GM23338 (cell line): ENCODE results near the gene MECP2.

Experiments
- CREB1 ChIP-seq: fragments of 250-450 bp; sonication (Bioruptor Pico); IDR thresholded peaks from 2 replicates; pipeline ENCODE4 v1.5.0; 2020; ENCODE audit warnings: low read depth, mild to moderate bottlenecking, moderate library complexity
- CTCF ChIP-seq, 2 experiments: fragments of 200-600 bp in 1 of 2; sonication (generic) in 1 of 2; conservative IDR thresholded peaks; 2 replicates each; pipeline versions ENCODE4 v1.5.1 to v1.6.1; 2016 to 2017; ENCODE audit warnings: antibody characterized with exemption in 2 of 2, low read depth in 2 of 2, mild to moderate bottlenecking in 2 of 2, moderate library complexity in 1 of 2
- POLR2AphosphoS5 ChIP-seq: IDR thresholded peaks from 2 replicates; pipeline ENCODE4 v1.6.1; 2016; ENCODE audit warnings: antibody characterized with exemption, low read depth
- REST ChIP-seq: IDR thresholded peaks from one replicate; pipeline ENCODE4 v1.6.1; 2018; ENCODE audit warnings: antibody characterized with exemption; ENCODE audit not compliant: unreplicated experiment

- TF ChIP-seq CREB1 (CRISPR knock-in tag) = no peak
- TF ChIP-seq CTCF (conservative IDR thresholded peaks at IDR 0.05; ENCODE audit: low read depth in 2 of 2) = no peak
- no peak for TF ChIP-seq POLR2AphosphoS5
- TF ChIP-seq REST = no peak
Observed at GRCh38 chrX:154096140-154097002, 1.1 kb downstream of the MECP2 start.
